GM19193 (cell line): ENCODE results near the gene MEGF6.

Source experiments
- POLR2A ChIP-seq: IDR thresholded peaks from 4 replicates; pipeline ENCODE4 v1.6.1; 2011; ENCODE audit not compliant: insufficient read depth, insufficient read length; ENCODE audit errors: extremely low read depth

The MEGF6 gene

DNA sequence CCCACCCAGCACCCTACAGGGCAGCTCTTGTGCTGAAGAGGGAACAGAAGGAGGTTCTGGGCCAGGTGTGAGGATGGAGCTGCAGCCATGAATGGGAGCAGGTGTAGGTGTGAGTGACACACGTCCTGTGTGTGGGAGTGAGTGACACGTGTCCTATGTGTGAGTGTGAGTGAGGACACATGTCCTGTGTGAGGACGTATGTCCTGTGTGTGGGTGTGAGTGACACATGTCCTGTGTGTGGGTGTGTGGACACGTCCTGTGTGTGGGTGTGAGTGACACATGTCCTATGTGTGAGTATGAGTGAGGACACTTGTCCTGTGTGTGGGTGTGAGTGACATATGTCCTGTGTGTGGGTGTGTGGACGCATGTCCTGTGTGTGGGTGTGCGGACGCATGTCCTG lies 26.4 kb downstream of the MEGF6 start:
- no peak for TF ChIP-seq POLR2A

DNA sequence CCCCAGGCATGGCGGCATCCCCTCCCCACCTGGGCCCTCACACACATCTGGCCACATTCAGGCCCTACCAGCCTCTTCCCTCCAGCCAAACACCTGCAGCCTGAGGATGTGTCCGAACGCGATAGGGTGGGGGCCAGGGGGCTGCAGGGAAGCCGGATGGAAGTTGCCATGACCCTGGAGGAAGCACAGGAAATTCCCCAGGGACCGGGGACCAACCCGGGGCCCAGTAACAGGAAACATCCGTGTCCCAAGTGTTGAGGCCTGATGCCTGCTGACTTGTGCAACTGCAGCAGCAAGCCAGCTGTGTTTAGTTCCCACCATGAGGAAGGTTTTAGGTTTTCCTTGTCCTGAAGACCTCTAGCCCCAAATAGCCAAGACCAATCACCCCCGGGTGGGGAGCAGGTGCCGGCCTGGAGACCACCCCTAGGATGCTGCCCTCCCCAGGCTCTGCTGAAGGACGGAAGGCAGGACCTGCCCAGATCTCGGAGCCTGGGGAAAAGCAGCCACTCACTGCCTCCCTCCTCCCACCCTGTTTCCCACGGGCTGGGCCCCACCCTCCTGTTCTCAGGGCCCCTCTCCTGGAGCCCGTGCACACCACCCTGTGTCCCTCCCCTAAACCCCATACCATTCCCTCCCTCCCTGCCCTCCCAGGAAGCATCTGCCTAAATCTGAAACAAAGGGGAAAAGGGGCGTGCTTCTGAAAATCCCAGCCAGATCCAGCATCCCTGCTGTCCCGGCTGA lies 29.8 kb downstream of the MEGF6 start:
- TF ChIP-seq POLR2A = no peak

DNA sequence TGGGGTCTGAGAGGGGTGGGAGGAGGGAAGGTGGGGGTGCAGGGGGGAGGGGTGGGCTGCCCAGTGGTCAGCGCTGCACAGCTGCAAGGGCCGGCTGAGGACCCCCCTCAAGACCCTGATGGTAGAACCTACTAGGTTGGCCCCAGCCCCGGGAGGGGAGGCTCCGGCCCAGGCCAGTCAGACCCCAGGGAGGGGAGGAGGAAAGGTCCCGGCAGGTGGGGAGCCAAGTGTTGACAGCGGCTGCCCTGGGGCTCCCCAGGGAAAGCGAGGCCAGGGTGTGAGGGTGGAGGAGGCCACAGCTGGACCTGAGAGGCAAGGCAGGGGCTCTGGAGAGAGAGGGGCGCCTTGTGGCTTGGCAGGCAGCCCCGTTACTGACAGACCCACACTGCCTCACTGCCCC lies 31.1 kb downstream of the MEGF6 start:
- TF ChIP-seq POLR2A = no peak

DNA sequence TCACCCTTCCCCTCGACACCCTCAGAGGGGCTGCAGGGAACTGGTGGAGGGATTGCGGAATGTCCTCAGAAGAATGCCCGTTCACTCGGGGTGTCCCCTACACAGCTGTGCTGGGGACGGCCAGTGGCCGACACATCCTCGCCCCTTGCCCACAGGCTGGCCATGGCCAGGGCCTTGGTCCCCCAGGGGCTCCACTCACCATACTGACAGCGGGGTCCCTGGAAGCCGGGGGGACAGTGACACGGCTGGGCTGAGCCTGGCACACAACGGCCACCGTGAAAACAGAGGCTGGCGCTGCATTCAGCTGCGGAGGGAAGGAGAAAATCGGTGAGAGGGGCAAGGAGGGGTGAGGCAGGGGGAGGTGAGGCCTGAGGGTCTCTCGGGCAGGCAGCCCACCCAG lies 31.7 kb downstream of the MEGF6 start:
- no peak for TF ChIP-seq POLR2A

DNA sequence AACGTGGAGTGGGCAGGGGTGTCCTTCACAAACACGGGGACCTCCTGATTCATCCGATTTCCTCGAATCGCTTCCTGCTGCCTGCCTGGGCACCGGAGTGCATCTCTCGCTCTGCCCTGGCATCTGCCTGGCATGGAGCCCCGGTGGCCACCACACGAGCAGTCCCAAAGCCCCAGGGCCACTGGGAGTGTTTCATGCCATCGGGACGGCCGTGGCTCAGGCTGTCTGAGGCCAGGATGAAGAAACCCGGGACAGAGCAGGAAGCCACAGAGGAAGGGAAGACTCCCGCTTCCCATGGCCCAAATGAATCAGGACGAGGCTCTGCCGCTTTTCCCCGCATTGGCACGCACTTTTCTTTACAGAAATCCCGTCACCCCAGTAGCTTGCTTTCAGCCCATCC lies 32.4 kb downstream of the MEGF6 start:
- no peak for TF ChIP-seq POLR2A

DNA sequence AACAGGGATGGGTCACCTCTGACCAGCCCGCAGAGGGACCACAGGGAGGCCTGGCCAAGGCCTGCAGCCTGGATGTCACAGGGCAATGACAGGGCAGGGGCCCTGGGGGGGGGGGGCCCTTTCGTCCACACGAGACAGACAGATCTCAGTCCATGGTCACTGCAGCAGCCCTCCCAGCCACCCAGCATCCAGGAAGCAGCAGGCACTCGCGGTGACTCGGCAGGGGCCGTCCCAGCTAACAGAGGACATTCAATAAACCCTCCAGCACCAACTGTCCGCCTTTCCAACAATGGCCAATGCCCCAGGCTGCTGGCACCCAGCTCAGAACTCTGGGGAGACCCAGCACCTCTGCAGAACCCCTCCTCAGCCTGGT lies 32.9 kb downstream of the MEGF6 start:
- no peak for TF ChIP-seq POLR2A

DNA sequence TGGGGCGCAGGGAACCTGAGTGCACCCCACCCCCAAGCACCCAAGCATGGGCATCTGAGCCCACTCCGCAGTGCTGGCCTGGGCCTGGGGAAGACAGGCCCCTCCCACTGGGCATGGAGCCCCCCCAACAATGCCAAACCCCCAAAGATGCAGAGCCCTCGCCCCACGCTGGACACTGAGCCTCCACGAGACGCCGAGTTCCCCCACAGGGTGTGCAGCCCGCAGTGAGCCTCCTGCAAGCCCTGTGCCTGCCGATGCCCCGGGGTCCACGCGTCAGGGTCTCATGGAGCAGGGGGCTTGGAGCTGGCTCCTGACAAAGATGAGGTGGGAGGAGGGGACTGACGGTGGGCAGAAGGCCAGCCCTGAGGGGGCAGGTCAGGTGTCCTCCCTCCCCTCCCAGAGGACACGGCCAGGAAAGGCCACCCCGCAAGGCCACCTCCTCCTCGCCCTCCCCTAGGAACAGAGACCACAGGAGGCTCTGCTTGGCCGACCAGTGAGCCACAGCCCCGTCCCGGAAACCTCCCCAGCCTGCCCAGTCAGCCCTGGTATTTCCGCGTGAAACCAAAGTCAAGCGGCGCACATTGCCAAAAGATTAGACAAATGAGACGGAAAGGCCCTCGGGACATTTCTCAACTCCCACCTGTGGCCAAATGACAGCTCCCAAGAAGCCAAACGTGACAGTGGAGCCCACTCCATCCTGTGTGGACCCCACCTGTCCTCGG lies 33.4 kb downstream of the MEGF6 start:
- TF ChIP-seq POLR2A = no peak

DNA sequence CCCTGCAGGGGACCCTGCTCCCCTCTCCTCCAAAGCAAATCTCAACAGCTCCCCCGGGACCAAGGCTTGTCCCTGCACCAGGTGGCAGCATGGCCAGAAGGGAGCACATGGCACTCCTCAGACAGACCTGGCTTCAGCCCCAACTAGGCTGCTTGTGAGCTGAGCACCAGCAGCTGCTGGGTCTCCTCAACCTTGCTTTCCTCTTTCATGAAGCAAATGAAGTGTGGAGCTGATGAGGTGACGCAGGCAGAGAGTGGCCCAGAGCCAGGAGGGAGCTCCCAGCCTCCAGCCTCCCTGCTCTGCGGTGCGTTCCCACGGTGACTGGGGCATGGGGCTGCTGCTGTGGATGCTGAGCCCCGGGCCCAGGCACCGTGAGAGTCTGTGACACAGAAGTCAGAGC lies 34.0 kb downstream of the MEGF6 start:
- TF ChIP-seq POLR2A = no peak

DNA sequence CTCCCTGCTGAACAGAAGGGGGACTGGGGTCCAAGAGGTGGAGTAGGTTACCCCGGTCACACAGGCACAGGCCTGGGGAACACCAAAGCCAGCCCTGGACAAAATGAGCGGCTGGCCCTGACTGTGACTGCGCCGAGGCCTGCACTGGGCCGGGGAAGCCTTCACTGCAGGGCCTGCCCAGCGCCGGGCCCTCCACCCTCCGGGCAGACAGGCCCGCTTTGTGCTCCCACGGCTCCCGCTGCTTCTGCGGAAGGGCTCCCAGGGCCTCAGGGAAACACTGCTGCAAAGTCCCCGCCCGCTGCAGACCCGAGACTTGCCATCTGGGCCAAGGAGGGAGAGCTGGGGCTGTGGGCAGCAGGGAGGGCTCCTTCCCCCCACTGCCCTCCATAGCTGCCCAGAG lies 35.3 kb downstream of the MEGF6 start:
- no peak for TF ChIP-seq POLR2A

DNA sequence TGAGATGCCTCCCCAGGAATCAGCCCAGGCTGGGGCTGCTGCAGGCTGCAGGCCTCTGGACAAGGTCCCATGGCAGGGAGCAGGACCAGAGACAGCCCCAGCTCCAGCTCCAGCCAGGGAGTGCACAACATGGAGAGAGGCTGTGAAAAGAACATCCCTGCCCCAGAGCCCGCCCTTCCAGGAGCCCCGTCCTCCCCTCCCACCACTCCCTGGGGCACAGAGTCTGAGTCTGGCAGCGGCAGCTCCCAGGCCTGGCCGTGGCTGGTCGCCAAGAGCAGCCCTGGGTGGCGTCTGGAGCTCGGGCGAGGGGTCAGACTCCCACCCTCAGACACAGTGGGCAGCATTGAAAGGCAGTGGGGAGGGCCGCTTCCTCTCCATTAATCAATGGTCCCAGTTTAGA lies 37.8 kb downstream of the MEGF6 start:
- TF ChIP-seq POLR2A = no peak

DNA sequence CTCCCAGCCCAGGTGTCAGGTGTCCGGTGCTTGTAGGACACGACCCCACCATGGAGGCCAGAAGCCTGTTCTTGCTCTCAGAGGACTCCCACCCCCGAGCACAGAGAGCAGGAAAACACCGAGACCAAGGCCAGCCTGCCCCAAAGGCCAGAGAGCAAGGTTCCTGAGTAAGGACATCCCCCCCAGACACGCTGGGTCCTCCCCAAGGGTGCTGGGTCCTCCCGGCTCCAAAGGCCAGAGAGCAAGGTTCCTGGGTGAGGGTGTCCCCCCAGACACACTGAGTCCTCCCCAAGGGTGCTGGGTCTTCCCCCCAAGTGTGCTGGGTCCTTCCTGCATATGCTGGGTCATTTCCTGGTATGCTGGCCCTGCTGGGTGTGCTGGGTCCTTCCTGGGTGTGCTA lies 40.0 kb downstream of the MEGF6 start:
- TF ChIP-seq POLR2A = no peak

DNA sequence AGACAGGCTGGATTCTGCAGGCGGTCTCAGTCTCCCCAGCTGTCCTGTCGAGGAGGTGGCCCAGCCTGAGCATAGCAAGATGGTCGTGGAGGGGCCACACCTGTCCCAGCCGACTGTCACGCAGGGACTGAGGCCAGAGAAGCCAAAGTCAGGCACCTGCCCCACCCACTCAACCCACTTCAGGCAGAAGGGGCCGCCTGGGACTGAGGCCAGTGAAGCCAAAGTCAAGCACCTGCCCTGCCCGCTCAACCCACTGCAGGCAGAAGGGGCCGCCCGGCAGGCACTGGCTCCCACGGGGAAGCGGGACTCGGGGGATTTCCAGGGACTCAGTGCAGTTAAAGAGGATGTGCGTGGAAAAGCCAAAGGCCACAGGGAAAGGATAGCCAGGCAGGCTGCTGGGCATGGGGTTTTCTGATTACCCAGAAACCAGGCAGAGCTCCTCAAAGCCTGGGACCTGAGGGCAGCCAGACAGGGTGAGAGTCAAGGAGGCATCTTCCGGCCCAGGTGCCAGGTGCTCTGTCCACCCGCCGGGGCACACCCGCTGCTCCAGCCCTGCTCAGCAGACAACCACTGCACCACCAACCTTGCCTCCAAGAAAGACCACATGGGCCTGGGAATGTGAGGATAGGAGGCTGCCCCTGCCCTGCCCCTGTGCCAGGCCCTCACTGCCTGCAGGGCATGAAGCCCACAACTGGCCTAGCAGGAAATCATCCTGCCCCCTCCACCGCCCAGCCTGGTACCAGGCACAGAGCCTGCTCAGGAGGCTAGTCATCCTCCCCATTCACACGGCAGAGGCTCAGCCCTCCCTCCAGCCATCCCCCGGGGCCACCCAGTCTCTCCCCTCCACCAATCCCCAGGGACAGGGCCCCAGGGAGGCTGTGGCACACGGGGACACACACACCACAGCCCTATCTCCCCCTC lies 41.0 kb downstream of the MEGF6 start:
- TF ChIP-seq POLR2A = no peak

DNA sequence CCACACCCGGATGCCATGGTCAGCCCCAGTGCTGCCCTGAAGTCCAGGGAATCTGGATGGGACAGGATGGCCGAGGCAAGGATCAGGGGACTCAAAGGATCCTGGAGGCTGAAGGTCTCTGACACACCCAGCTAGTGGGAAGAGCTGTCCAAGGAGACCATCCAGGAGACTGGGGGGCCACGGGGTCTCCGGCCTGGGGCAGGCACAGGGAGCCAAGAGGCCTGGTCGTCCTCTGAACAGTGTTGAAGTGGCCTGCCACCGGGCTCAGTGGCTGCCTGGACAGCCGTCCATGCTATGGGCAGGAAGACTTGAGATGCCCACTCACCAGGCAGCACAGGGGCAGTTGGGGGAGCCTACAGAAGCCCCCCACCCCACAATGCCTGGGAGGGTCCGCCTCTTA lies 41.9 kb downstream of the MEGF6 start:
- TF ChIP-seq POLR2A = no peak

DNA sequence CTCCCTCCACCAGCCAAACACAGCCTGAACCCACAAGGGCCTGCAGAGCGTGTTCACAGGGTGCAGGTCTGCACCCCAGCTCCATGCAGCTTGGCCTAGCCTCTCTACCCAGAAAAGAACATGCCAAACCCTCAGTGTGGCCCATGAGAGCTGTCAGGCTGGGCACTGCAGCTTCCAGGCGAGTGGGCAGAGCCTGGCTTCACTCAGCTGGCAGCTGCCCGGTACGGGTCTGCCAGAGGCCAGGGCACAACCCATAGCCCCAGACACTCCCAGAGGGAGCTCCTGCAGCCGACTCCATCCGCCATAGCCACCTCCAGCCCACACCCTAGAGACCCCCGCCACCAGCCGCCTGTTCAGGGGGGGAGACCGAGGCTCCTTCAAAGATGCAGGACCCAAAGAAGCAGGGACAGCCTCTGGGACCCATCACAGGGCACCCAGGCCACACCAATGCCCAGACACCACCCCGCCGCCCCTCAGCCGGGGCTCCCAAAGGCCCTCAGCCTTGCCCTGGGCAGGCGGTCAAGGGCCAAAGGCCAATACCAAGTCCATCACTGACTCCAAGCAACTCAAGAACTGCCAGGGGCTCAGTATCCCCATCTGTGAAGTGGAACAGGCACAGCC lies 42.4 kb downstream of the MEGF6 start:
- no peak for TF ChIP-seq POLR2A
